Nephron progenitor cell (in vitro differentiated cells): ENCODE results near the gene TALDO1.
A peak's percentile ranks its signal among the peaks of the same experiment; 100 is the strongest.
"Not testable (repeated sequence)": the region's sequence is repeated elsewhere in the genome, so short reads cannot be mapped to it uniquely, and the experiment has no call there.

Source experiments
- DNase-seq: peaks from one replicate; pipeline ENCODE4 v3.0.0; 2021
- H3K27ac Mint-ChIP-seq: 2 replicates; pipeline ENCODE4 v1.8.0; 2021; ENCODE audit warnings: mild to moderate bottlenecking, moderate library complexity, mixed read lengths
- H3K27me3 Mint-ChIP-seq: 2 replicates; pipeline ENCODE4 v1.8.0; 2021; ENCODE audit warnings: mild to moderate bottlenecking, low read depth, mixed read lengths; ENCODE audit not compliant: poor library complexity
- H3K36me3 Mint-ChIP-seq: 2 replicates; pipeline ENCODE4 v1.8.0; 2021; ENCODE audit warnings: low read depth, mixed read lengths
- H3K4me1 Mint-ChIP-seq: 2 replicates; pipeline ENCODE4 v1.8.0; 2021; ENCODE audit warnings: mixed read lengths
- H3K4me3 Mint-ChIP-seq: 2 replicates; pipeline ENCODE4 v1.8.0; 2021; ENCODE audit warnings: mild to moderate bottlenecking, moderate library complexity, mixed read lengths
- H3K9me3 Mint-ChIP-seq: 2 replicates; pipeline ENCODE4 v1.8.0; 2021; ENCODE audit warnings: mild to moderate bottlenecking, moderate library complexity, mixed read lengths
- CTCF ChIP-seq: fragments of 200-600 bp; sonication (generic); IDR thresholded peaks from 2 replicates; pipeline ENCODE4 v1.5.0; 2021; ENCODE audit warnings: antibody characterized with exemption

TALDO1 gene

GRCh38 chr11:727859-728748 lies 19.2 kb upstream of the TALDO1 start:
- TF ChIP-seq CTCF, result peak; percentile 97
- Mint-ChIP-seq H3K36me3 (no peaks in the 10 kb centered on the region), H3K27ac (no peak overlapping the region), H3K27me3 (peaks cover 52% of the 10 kb centered on the region), H3K4me3 (no peak overlapping the region), H3K9me3 (no peaks in the 10 kb centered on the region), H3K4me1 (peaks cover 9% of the 10 kb centered on the region)
- DNase-seq, result peak; percentile 89

- no peak overlapping the region for H3K4me3 Mint-ChIP-seq
Measured at GRCh38 chr11:728901-729491, 18.3 kb upstream of the TALDO1 start.

GRCh38 chr11:729492-730074 lies 17.7 kb upstream of the TALDO1 start:
- TF ChIP-seq CTCF, result no peak
- Mint-ChIP-seq H3K36me3 (no peaks in the 10 kb centered on the region), H3K9me3 (peaks cover 9% of the 10 kb centered on the region), H3K27ac (no peak overlapping the region), H3K4me1 (peaks cover 6% of the 10 kb centered on the region), H3K4me3 (no peak overlapping the region), H3K27me3 (peaks cover 43% of the 10 kb centered on the region)
- DNase-seq, result no peak

More at GRCh38 chr11:728901-729491, 18.3 kb upstream of the TALDO1 start:
- Mint-ChIP-seq H3K27me3 (peaks cover 47% of the 10 kb centered on the region), H3K4me1 (peaks cover 9% of the 10 kb centered on the region), H3K27ac (no peak overlapping the region), H3K9me3 (peaks cover 3% of the 10 kb centered on the region), H3K36me3 (no peaks in the 10 kb centered on the region)
- TF ChIP-seq CTCF, result no peak
- DNase-seq, result no peak

GRCh38 chr11:733072-733471 lies 14.2 kb upstream of the TALDO1 start:
- peaks cover 20% of the 10 kb centered on the region for H3K4me1 Mint-ChIP-seq
- no peak overlapping the region for H3K27ac Mint-ChIP-seq
- no peak for TF ChIP-seq CTCF
- H3K36me3 Mint-ChIP-seq, result no peaks in the 10 kb centered on the region
- peaks cover 24% of the 10 kb centered on the region for H3K9me3 Mint-ChIP-seq
- H3K27me3 Mint-ChIP-seq, result peaks cover 25% of the 10 kb centered on the region
- no peak for DNase-seq
- no peak overlapping the region for H3K4me3 Mint-ChIP-seq

DNA sequence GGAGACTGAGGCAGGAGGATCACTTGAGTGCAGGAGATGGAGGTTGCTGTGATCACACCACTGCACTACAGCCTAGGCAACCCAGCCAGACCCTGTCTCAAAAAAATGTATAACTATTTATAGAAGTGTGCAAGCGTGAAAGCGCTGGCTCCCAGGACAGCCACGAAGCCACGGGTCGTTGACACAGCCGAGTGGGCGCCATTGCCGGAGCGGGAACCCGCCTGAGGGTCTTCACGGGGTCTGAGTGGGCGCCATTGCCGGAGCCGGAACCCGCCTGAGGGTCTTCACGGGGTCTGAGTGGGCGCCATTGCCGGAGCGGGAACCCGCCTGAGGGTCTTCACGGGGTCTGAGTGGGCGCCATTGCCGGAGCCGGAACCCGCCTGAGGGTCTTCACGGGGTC lies 12.7 kb upstream of the TALDO1 start:
- H3K36me3 Mint-ChIP-seq, H3K4me3 Mint-ChIP-seq, H3K27ac Mint-ChIP-seq, DNase-seq: not testable (repeated sequence)
- peaks cover 24% of the 10 kb centered on the region for H3K9me3 Mint-ChIP-seq
- peaks cover 28% of the 10 kb centered on the region for H3K27me3 Mint-ChIP-seq
- peaks cover 20% of the 10 kb centered on the region for H3K4me1 Mint-ChIP-seq

- Mint-ChIP-seq H3K27me3 (peaks cover 29% of the 10 kb centered on the region), H3K4me3 (peak overlapping the region; percentile 8), H3K4me1 (peaks cover 16% of the 10 kb centered on the region), H3K27ac (peak overlapping the region; percentile 64), H3K9me3 (peaks cover 24% of the 10 kb centered on the region), H3K36me3 (no peaks in the 10 kb centered on the region)
- no peak for DNase-seq
- no peak for TF ChIP-seq CTCF
Measured at GRCh38 chr11:737366-737765, 9.9 kb upstream of the TALDO1 start.

DNA sequence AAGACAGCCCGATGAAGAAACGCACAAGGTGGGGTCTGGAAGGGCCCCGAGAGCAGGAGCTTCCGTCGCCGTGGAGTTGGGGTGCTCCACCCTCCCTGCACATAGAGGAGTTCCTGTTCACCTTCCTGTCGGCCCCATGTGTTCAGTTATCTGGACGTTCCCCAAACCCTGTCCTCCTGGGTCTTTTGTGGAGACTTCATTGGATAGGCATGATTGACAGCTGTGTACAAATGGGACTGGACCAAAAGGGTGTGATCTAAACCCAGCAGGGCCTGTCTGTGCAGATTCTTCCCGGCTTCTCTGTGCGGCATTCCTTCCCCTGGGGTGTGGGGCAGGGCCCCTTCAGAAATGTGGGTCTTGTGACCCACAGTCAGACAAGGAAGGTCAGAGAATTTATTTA lies 9.4 kb upstream of the TALDO1 start:
- H3K4me3 Mint-ChIP-seq, H3K36me3 Mint-ChIP-seq, DNase-seq: not testable (repeated sequence)
- Mint-ChIP-seq H3K27ac (peak overlapping the region; percentile 64), H3K4me1 (peaks cover 16% of the 10 kb centered on the region), H3K27me3 (peaks cover 30% of the 10 kb centered on the region), H3K9me3 (peaks cover 24% of the 10 kb centered on the region)
